Measurements from ENCODE around the gene PHC2.

- TF ChIP-seq, protein P1, sequence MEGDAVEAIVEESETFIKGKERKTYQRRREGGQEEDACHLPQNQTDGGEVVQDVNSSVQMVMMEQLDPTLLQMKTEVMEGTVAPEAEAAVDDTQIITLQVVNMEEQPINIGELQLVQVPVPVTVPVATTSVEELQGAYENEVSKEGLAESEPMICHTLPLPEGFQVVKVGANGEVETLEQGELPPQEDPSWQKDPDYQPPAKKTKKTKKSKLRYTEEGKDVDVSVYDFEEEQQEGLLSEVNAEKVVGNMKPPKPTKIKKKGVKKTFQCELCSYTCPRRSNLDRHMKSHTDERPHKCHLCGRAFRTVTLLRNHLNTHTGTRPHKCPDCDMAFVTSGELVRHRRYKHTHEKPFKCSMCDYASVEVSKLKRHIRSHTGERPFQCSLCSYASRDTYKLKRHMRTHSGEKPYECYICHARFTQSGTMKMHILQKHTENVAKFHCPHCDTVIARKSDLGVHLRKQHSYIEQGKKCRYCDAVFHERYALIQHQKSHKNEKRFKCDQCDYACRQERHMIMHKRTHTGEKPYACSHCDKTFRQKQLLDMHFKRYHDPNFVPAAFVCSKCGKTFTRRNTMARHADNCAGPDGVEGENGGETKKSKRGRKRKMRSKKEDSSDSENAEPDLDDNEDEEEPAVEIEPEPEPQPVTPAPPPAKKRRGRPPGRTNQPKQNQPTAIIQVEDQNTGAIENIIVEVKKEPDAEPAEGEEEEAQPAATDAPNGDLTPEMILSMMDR (IDR thresholded peaks at IDR 0.05) = no peak
- TF ChIP-seq POLR2A (IDR thresholded peaks at IDR 0.05) (no peak), EP300 (IDR thresholded peaks at IDR 0.05; ENCODE audit: low read depth) (no peak), POLR2AphosphoS5 (IDR thresholded peaks at IDR 0.05) (no peak)
Measured at GRCh38 chr1:33320619-33321165, 110.2 kb downstream of the PHC2 start, which contains the start of gene A3GALT2.
